SW 1271 (cell line): ENCODE data around the gene ALPK3.
A peak's percentile ranks its signal among the peaks of the same experiment; 100 is the strongest.

Experiments
- DNase-seq, 2 experiments: peaks; one replicate each; lab custom pipeline; 2025; lab: John Stamatoyannopoulos, UW

The ALPK3 gene

GRCh38 chr15:84823282-84823878 lies 6.2 kb downstream of the ALPK3 start:
- no peak for DNase-seq

GRCh38 chr15:84824260-84825007 lies 7.3 kb downstream of the ALPK3 start:
- no peak for DNase-seq

GRCh38 chr15:84826369-84826823 lies 9.2 kb downstream of the ALPK3 start:
- peak in 1 of 2 experiments; percentile 26 for DNase-seq

- DNase-seq: no peak
These were observed 10.1 kb downstream of the ALPK3 start for GRCh38 chr15:84827246-84827645.

GRCh38 chr15:84828086-84828908 lies 11.1 kb downstream of the ALPK3 start:
- no peak for DNase-seq

- DNase-seq: no peak
These were observed 12.3 kb downstream of the ALPK3 start for GRCh38 chr15:84829428-84829827.

- DNase-seq: no peak
These were observed 12.9 kb downstream of the ALPK3 start for GRCh38 chr15:84830036-84830435.

- DNase-seq: no peak
These were observed 13.9 kb downstream of the ALPK3 start for GRCh38 chr15:84831028-84831427.

- DNase-seq: no peak
These were observed 14.5 kb downstream of the ALPK3 start for GRCh38 chr15:84831613-84832012.

- DNase-seq: no peak
These were observed 15.4 kb downstream of the ALPK3 start for GRCh38 chr15:84832448-84833040.

- DNase-seq: no peak
These were observed 16.5 kb downstream of the ALPK3 start for GRCh38 chr15:84833447-84834228.

- no peak for DNase-seq
These were observed 17.2 kb downstream of the ALPK3 start for GRCh38 chr15:84834229-84834955.

- DNase-seq: no peak
These were observed 17.8 kb downstream of the ALPK3 start for GRCh38 chr15:84834969-84835368.

- DNase-seq: no peak
These were observed 18.6 kb downstream of the ALPK3 start for GRCh38 chr15:84835661-84836337.

- DNase-seq: no peak
These were observed 19.7 kb downstream of the ALPK3 start for GRCh38 chr15:84836844-84837243.

- DNase-seq: no peak
These were observed 22.6 kb downstream of the ALPK3 start for GRCh38 chr15:84839714-84840113.

- DNase-seq: no peak
These were observed 23.1 kb downstream of the ALPK3 start for GRCh38 chr15:84840255-84840654.

- no peak for DNase-seq
These were observed 23.7 kb downstream of the ALPK3 start for GRCh38 chr15:84840741-84841429.

GRCh38 chr15:84842781-84843180 lies 25.6 kb downstream of the ALPK3 start:
- DNase-seq: no peak

GRCh38 chr15:84844964-84845363 lies 27.8 kb downstream of the ALPK3 start:
- no peak for DNase-seq
